Activated CD8-positive, alpha-beta T cell treated with anti-CD3 and anti-CD28 coated beads for 36 hours (primary cell): Measurements from ENCODE around the gene ATP23. TPM values are rescaled to one million over a fixed set of nuclear protein-coding genes. Genes with fewer than 3 reads are reported as not detected.

Source experiments
- ATAC-seq: fragments of 200-7000 bp; cut with Tn5 transposase; one replicate; pipeline ENCODE4 v1.10.0; 2021; ENCODE audit warnings: mild to moderate bottlenecking, moderate library complexity
- CTCF ChIA-PET: fragments of 350-600 bp; sonication (Branson Sonifier 250); formaldehyde crosslinking; loops from one replicate; lab custom pipeline; 2021; ENCODE audit warnings: antibody characterized with exemption; lab: Charles Lee
- POLR2A ChIA-PET: fragments of 350-600 bp; sonication (Branson Sonifier 250); formaldehyde crosslinking; loops from one replicate; lab custom pipeline; 2021; ENCODE audit warnings: antibody characterized with exemption; lab: Charles Lee
- DNase-seq: peaks from one replicate; pipeline ENCODE4 v3.0.0-alpha.2; 2020
- H3K27ac Mint-ChIP-seq: one replicate; pipeline ENCODE4 v1.8.0; 2021; ENCODE audit warnings: mild to moderate bottlenecking, mixed read lengths
- H3K27me3 Mint-ChIP-seq: one replicate; pipeline ENCODE4 v1.8.0; 2021; ENCODE audit warnings: mixed read lengths
- H3K36me3 Mint-ChIP-seq: one replicate; pipeline ENCODE4 v1.8.0; 2021; ENCODE audit warnings: low read depth, mixed read lengths
- H3K4me1 Mint-ChIP-seq: one replicate; pipeline ENCODE4 v1.8.0; 2021; ENCODE audit warnings: low read depth, mixed read lengths
- H3K4me3 Mint-ChIP-seq: one replicate; pipeline ENCODE4 v1.8.0; 2021; ENCODE audit warnings: mild to moderate bottlenecking, moderate library complexity, mixed read lengths
- H3K9me3 Mint-ChIP-seq: one replicate; pipeline ENCODE4 v1.8.0; 2021; ENCODE audit warnings: mixed read lengths
- CTCF ChIP-seq: fragments of 200-600 bp; IDR thresholded peaks from one replicate; pipeline ENCODE4 v1.8.0; 2022; ENCODE audit warnings: antibody characterized with exemption, mild to moderate bottlenecking
- intact Hi-C: fragments of 100-400 bp; cut with micrococcal nuclease; formaldehyde crosslinking; loops from one replicate; pipeline ENCODE4 v1.10.0; 2022
- total RNA-seq, 2 experiments: library from RNA; stranded (reverse); gene quantifications; one replicate each; pipeline ENCODE4 v1.2.3, GENCODE V29; 2021

The ATP23 gene
- total RNA-seq, 2 experiments from 2014 or later: 15.8 to 16.7 TPM

- DNase-seq: no peak
- no peak overlapping the region for H3K27ac Mint-ChIP-seq
- H3K9me3 Mint-ChIP-seq: no peaks in the 10 kb centered on the region
- H3K4me3 Mint-ChIP-seq: no peak overlapping the region
- no peak for TF ChIP-seq CTCF
- ChIA-PET POLR2A (no interaction called here), CTCF (no interaction called here)
- H3K27me3 Mint-ChIP-seq: peaks cover 7% of the 10 kb centered on the region
- intact Hi-C loops: no loop called here
- ATAC-seq: peak; percentile 58
- no peaks in the 10 kb centered on the region for H3K36me3 Mint-ChIP-seq
- peaks cover 2% of the 10 kb centered on the region for H3K4me1 Mint-ChIP-seq
Measured at GRCh38 chr12:58007875-58008274, 66.5 kb downstream of the ATP23 start.

- intact Hi-C loops: no loop called here
Measured at GRCh38 chr12:58008634-58009033, 67.3 kb downstream of the ATP23 start.

More at GRCh38 chr12:58008634-58009033, 67.3 kb downstream of the ATP23 start:
- peaks cover 7% of the 10 kb centered on the region for H3K27me3 Mint-ChIP-seq
- ATAC-seq (no peak), DNase-seq (no peak)
- TF ChIP-seq CTCF: no peak
- H3K4me3 Mint-ChIP-seq: no peak overlapping the region
- H3K4me1 Mint-ChIP-seq: peaks cover 2% of the 10 kb centered on the region
- no peaks in the 10 kb centered on the region for H3K36me3 Mint-ChIP-seq
- POLR2A ChIA-PET: no interaction called here
- H3K27ac Mint-ChIP-seq: no peak overlapping the region
- CTCF ChIA-PET: no interaction called here
- H3K9me3 Mint-ChIP-seq: no peaks in the 10 kb centered on the region

Other genes with a start within 250 kb of the ATP23 start
- gene OS9, start 247.4 kb upstream of the ATP23 start, total RNA-seq: 10 to 100 TPM; 53.0 to 56.3 TPM
- gene AGAP2, start 202.8 kb upstream of the ATP23 start, total RNA-seq: 10 to 100 TPM; 22.4 TPM
- 1 to 10 TPM; 6.9 to 7.5 TPM for gene TSPAN31, start 196.5 kb upstream of the ATP23 start, total RNA-seq
- gene CDK4, start 189.3 kb upstream of the ATP23 start, total RNA-seq: 100 to 1,000 TPM; 218 to 221 TPM
- gene MARCHF9, start 186.5 kb upstream of the ATP23 start, total RNA-seq: 10 to 100 TPM; 23.4 to 24.3 TPM
- gene CYP27B1, start 174.5 kb upstream of the ATP23 start, total RNA-seq: 1 to 10 TPM; 7.6 to 7.9 TPM
- 10 to 100 TPM; 29.6 to 34.1 TPM for gene METTL1, start 169.5 kb upstream of the ATP23 start, total RNA-seq
- 1 to 10 TPM; 4.0 to 4.3 TPM for gene EEF1AKMT3, start 169.0 kb upstream of the ATP23 start, total RNA-seq
- gene TSFM, start 158.8 kb upstream of the ATP23 start, total RNA-seq: 10 to 100 TPM; 46.3 to 47.3 TPM
- under 1 TPM; 0.34 to 0.49 TPM for gene AVIL, start 122.8 kb upstream of the ATP23 start, total RNA-seq
- 10 to 100 TPM; 67.1 to 67.2 TPM for gene CTDSP2, start 94.8 kb upstream of the ATP23 start, total RNA-seq